H1 (cell line): Measurements from ENCODE around the gene DICER1. TPM values are rescaled to one million over a fixed set of nuclear protein-coding genes. Genes with fewer than 3 reads are reported as not detected.

Source experiments
- CTCF ChIA-PET: fragments of 300-600 bp; sonication (Branson Sonifier 250); formaldehyde crosslinking; loops from one replicate; lab custom pipeline; 2021; ENCODE audit not compliant: partially characterized antibody; lab: Charles Lee
- POLR2A ChIA-PET: fragments of 300-600 bp; sonication (Branson Sonifier 250); formaldehyde crosslinking; loops from one replicate; lab custom pipeline; 2021; ENCODE audit warnings: inconsistent platforms; ENCODE audit not compliant: partially characterized antibody; lab: Charles Lee
- DNase-seq, 2 experiments: peaks; one replicate each; pipeline versions ENCODE4 v3.0.0 to v3.0.0-alpha.2; 2010 to 2022; ENCODE audit warnings: low spot score in 2 of 2, low read depth in 1 of 2, mixed read lengths in 1 of 2
- FAIRE-seq: peaks from 2 replicates; lab custom pipeline; 2011; peaks lifted over from hg19 to GRCh38; lab: Jason Lieb, UNC
- H2AFZ ChIP-seq: 2 replicates; pipeline ENCODE4 v1.8.1; 2012; ENCODE audit warnings: low read length, inconsistent platforms
- H2AK5ac ChIP-seq: 2 replicates; pipeline ENCODE4 v1.6.1; 2013; ENCODE audit warnings: low read depth, low read length
- H2BK120ac ChIP-seq: replicated peaks from 2 replicates; pipeline ENCODE3; 2013; ENCODE audit warnings: low read depth, low read length, inconsistent platforms
- H2BK12ac ChIP-seq: 2 replicates; pipeline ENCODE4 v1.6.1; 2013; ENCODE audit warnings: low read depth, low read length
- H2BK15ac ChIP-seq: 2 replicates; pipeline ENCODE4 v1.6.1; 2013; ENCODE audit warnings: low read length
- H2BK20ac ChIP-seq: 2 replicates; pipeline ENCODE4 v1.6.1; 2013; ENCODE audit warnings: low read length
- H2BK5ac ChIP-seq: 2 replicates; pipeline ENCODE4 v1.6.1; 2013; ENCODE audit warnings: low read depth, low read length
- H3K14ac ChIP-seq: 2 replicates; pipeline ENCODE4 v1.6.1; 2013; ENCODE audit warnings: inconsistent platforms; ENCODE audit not compliant: insufficient read length
- H3K18ac ChIP-seq: 2 replicates; pipeline ENCODE4 v1.6.1; 2013; ENCODE audit warnings: low read length; ENCODE audit errors: extremely low read depth
- H3K23ac ChIP-seq: 2 replicates; pipeline ENCODE4 v1.6.1; 2013; ENCODE audit warnings: inconsistent platforms; ENCODE audit not compliant: insufficient read length
- H3K23me2 ChIP-seq: 2 replicates; pipeline ENCODE4 v1.6.1; 2013; ENCODE audit warnings: low read depth, low read length
- H3K27ac ChIP-seq: 2 replicates; pipeline ENCODE4 v1.6.1; 2011; ENCODE audit warnings: low read depth, low read length, inconsistent platforms
- H3K27me3 ChIP-seq, 4 experiments: replicated peaks in 1 of 4; 1 replicate in 1 of 4; 2 replicates in 3 of 4; pipeline versions ENCODE4 v1.6.1 to v1.8.1; 2011 to 2013; ENCODE audit warnings: low read length in 3 of 4, mild to moderate bottlenecking in 3 of 4, inconsistent platforms in 2 of 4, mixed read lengths in 2 of 4, moderate library complexity in 1 of 4; ENCODE audit not compliant: control insufficient read depth in 3 of 4, insufficient read depth in 3 of 4; ENCODE audit errors: extremely low read depth in 1 of 4
- H3K36me3 ChIP-seq, 4 experiments: 2 replicates each; pipeline versions ENCODE4 v1.6.1 to v1.8.1; 2011 to 2013; ENCODE audit warnings: mild to moderate bottlenecking in 4 of 4, low read length in 3 of 4, moderate library complexity in 2 of 4, control low read depth in 1 of 4, inconsistent platforms in 1 of 4; ENCODE audit not compliant: insufficient read depth in 4 of 4, control insufficient read depth in 2 of 4
- H3K4ac ChIP-seq: replicated peaks from 2 replicates; pipeline ENCODE3; 2013; ENCODE audit warnings: low read length, low read depth, mixed read lengths, inconsistent platforms; ENCODE audit not compliant: insufficient read length
- H3K4me1 ChIP-seq, 4 experiments: replicated peaks in 1 of 4; 1 replicate in 1 of 4; 2 replicates in 3 of 4; pipeline versions ENCODE4 v1.6.1 to v1.8.1; 2011 to 2013; ENCODE audit warnings: low read length in 3 of 4, inconsistent platforms in 2 of 4, mixed read lengths in 1 of 4; ENCODE audit not compliant: insufficient read depth in 4 of 4, control insufficient read depth in 3 of 4
- H3K4me2 ChIP-seq, 2 experiments: 2 replicates each; pipeline versions ENCODE4 v1.6.1 to v1.8.1; 2011 to 2013; ENCODE audit warnings: low read depth in 2 of 2, low read length in 2 of 2, control low read depth in 1 of 2, inconsistent platforms in 1 of 2, mild to moderate bottlenecking in 1 of 2; ENCODE audit not compliant: insufficient read depth in 1 of 2
- H3K4me3 ChIP-seq, 4 experiments: fragments of 200-600, 300-600 bp in 1 of 4; sonication (generic), shearing (Covaris generic), sonication (Bioruptor Twin) in 1 of 4; 2 replicates each; pipeline versions ENCODE4 v1.5.1 to v1.8.1; 2011 to 2016; ENCODE audit warnings: low read length in 4 of 4, low read depth in 3 of 4, control low read depth in 2 of 4, inconsistent platforms in 2 of 4, mild to moderate bottlenecking in 2 of 4, mixed read lengths in 1 of 4, moderate library complexity in 1 of 4; ENCODE audit not compliant: insufficient read depth in 2 of 4; ENCODE audit errors: extremely low read depth in 1 of 4
- H3K56ac ChIP-seq: replicated peaks from 2 replicates; pipeline ENCODE3; 2013; ENCODE audit warnings: low read depth, mild to moderate bottlenecking, mixed read lengths, low read length, inconsistent platforms; ENCODE audit not compliant: insufficient read length
- H3K79me1 ChIP-seq: 2 replicates; pipeline ENCODE4 v1.6.1; 2013; ENCODE audit warnings: low read depth, low read length, control low read depth
- H3K79me2 ChIP-seq, 2 experiments: 2 replicates each; pipeline versions ENCODE4 v1.6.1 to v1.8.1; 2012 to 2013; ENCODE audit warnings: low read length in 2 of 2, mild to moderate bottlenecking in 2 of 2, inconsistent platforms in 1 of 2; ENCODE audit not compliant: insufficient read depth in 2 of 2, control insufficient read depth in 1 of 2
- H3K9ac ChIP-seq, 4 experiments: replicated peaks in 1 of 4; 1 replicate in 1 of 4; 2 replicates in 3 of 4; pipeline versions ENCODE4 v1.6.1 to v1.8.1; 2011 to 2013; ENCODE audit warnings: low read depth in 3 of 4, low read length in 3 of 4, control low read depth in 2 of 4, mild to moderate bottlenecking in 2 of 4, moderate library complexity in 2 of 4, inconsistent platforms in 1 of 4; ENCODE audit errors: extremely low read depth in 1 of 4
- H3K9me3 ChIP-seq, 2 experiments: 2 replicates each; pipeline versions ENCODE4 v1.6.1 to v1.8.1; 2012 to 2013; ENCODE audit warnings: mild to moderate bottlenecking in 2 of 2, moderate library complexity in 2 of 2, control low read depth in 1 of 2, inconsistent platforms in 1 of 2, low read depth in 1 of 2, low read length in 1 of 2, mixed read lengths in 1 of 2; ENCODE audit not compliant: insufficient read depth in 2 of 2
- H4K20me1 ChIP-seq, 2 experiments: replicated peaks in 1 of 2; 2 replicates each; pipeline versions ENCODE3 to v1.8.1; 2011 to 2013; ENCODE audit warnings: inconsistent platforms in 2 of 2, low read length in 2 of 2, mild to moderate bottlenecking in 1 of 2; ENCODE audit not compliant: insufficient read depth in 2 of 2, control insufficient read depth in 1 of 2
- H4K5ac ChIP-seq: 2 replicates; pipeline ENCODE4 v1.6.1; 2013; ENCODE audit warnings: low read length, low read depth, mixed read lengths, inconsistent platforms; ENCODE audit not compliant: insufficient read length
- H4K8ac ChIP-seq: 2 replicates; pipeline ENCODE4 v1.8.0; 2013; ENCODE audit warnings: mild to moderate bottlenecking, moderate library complexity, low read length, inconsistent platforms; ENCODE audit not compliant: insufficient read depth; ENCODE audit errors: extremely low read depth
- H4K91ac ChIP-seq: replicated peaks from 2 replicates; pipeline ENCODE3; 2013; ENCODE audit warnings: low read length, mixed read lengths, inconsistent platforms; ENCODE audit not compliant: insufficient read length
- CBX5 ChIP-seq: fragments of 300-800, 300-1000 bp; sonication (generic); IDR thresholded peaks from 2 replicates; pipeline ENCODE4 v1.7.1; 2016; ENCODE audit warnings: antibody characterized with exemption, low read length, low read depth
- CBX8 ChIP-seq: fragments of 300-800, 300-1000 bp; sonication (generic); IDR thresholded peaks from 2 replicates; pipeline ENCODE4 v1.7.1; 2016; ENCODE audit warnings: low read depth, low read length, borderline replicate concordance
- CHD2 ChIP-seq: IDR thresholded peaks from 2 replicates; pipeline ENCODE4 v1.6.1; 2012; ENCODE audit warnings: low read length, improper control_type of control experiment
- EGR1 ChIP-seq: IDR thresholded peaks from 2 replicates; pipeline ENCODE4 v1.6.1; 2011; ENCODE audit warnings: low read depth, low read length, borderline replicate concordance
- EP300 ChIP-seq, 2 experiments: IDR thresholded peaks; 1 replicate in 1 of 2; 2 replicates in 1 of 2; pipeline ENCODE4 v1.6.1; 2011 to 2012; ENCODE audit warnings: low read depth in 2 of 2, low read length in 2 of 2, mild to moderate bottlenecking in 2 of 2, borderline replicate concordance in 1 of 2, inconsistent platforms in 1 of 2, moderate library complexity in 1 of 2
- GTF2F1 ChIP-seq: IDR thresholded peaks from 2 replicates; pipeline ENCODE4 v1.6.1; 2012; ENCODE audit warnings: low read depth, low read length, improper control_type of control experiment, borderline replicate concordance
- KDM4A ChIP-seq: IDR thresholded peaks from one replicate; pipeline ENCODE4 v1.7.1; 2012; ENCODE audit warnings: low read depth, mild to moderate bottlenecking, moderate library complexity, low read length, inconsistent platforms; ENCODE audit not compliant: severe bottlenecking
- NANOG ChIP-seq: IDR thresholded peaks from 2 replicates; pipeline ENCODE4 v1.6.1; 2011; ENCODE audit warnings: low read length, low read depth, mild to moderate bottlenecking, inconsistent platforms; ENCODE audit not compliant: insufficient read depth, poor library complexity, severe bottlenecking
- SP1 ChIP-seq: IDR thresholded peaks from 2 replicates; pipeline ENCODE4 v1.6.1; 2011; ENCODE audit warnings: low read depth, low read length
- TCF12 ChIP-seq: IDR thresholded peaks from 2 replicates; pipeline ENCODE4 v1.6.1; 2011; ENCODE audit warnings: low read depth, mild to moderate bottlenecking, low read length
- WGBS, 2 experiments: shearing (Covaris generic) in 1 of 2; methylation state at CpG; one replicate each; pipeline versions ENCODE4 v1.1.6 to v1.1.7; 2013 to 2015; ENCODE audit warnings: low lambda C conversion rate in 2 of 2, mixed read lengths in 2 of 2, inconsistent platforms in 1 of 2, low coverage in 1 of 2, missing lambda C conversion rate in 1 of 2; ENCODE audit not compliant: insufficient replicate concordance in 2 of 2, insufficient coverage in 1 of 2, insufficient read length in 1 of 2; ENCODE audit errors: extremely low coverage in 1 of 2, missing lambda C conversion rate in 1 of 2; 5-methylcytosine and 5-hydroxymethylcytosine counted together
- polyA plus RNA-seq, 7 experiments: library from polyadenylated mRNA; depleted of rRNA in 3 of 7; stranded (reverse) in 5 of 7; unstranded in 2 of 7; fragments of >200 nt in 5 of 7; fragments of 200-250 nt in 2 of 7; gene quantifications; 1 replicate in 5 of 7; 2 replicates in 1 of 7; 4 replicates in 1 of 7; pipeline versions ENCODE4 v1.2.1 to v1.2.3, GENCODE V29; 2011 to 2013; ENCODE audit warnings: missing spikeins in 2 of 7, mixed read lengths in 2 of 7
- total RNA-seq: library from RNA; stranded (reverse); fragmentation: NEBNext Ultra II Directional; extraction: Animal tissue kit (Norgen Biotek cat#: 25700); gene quantifications from 2 replicates; pipeline ENCODE4 v1.2.1, GENCODE V29; 2021
- TF ChIP-seq, protein P1 (sequence below): IDR thresholded peaks from 2 replicates; pipeline ENCODE4 v1.6.1; 2012; ENCODE audit warnings: inconsistent platforms

The DICER1 gene
- total and polyA plus RNA-seq, 2 of the 8 experiments (the other 6 are each of a cell fraction or from before 2014, with no cell fraction given), result 11.9 to 61.8 TPM

DNA sequence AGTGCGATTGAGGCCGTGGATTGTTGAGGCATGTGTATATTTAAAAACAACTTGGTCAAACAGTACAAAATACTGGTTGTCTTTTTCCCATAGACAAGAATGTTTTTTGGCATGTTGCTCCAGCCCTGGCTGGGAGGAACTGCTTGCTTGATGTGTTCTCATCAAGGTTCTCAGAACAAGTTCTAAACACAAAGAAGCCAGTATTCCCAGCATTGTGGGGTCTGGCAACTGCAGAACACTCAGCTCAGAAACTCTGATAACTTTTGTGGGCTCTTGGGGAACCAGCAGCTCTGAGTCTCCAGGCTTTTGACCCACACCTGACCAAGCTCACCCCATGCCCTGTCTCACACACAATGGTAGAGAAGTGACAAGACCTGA, 27.1 kb upstream of the DICER1 start:
- Histone ChIP-seq H3K23me2 (peaks cover 3% of the 10 kb centered on the region; the same call in 1 of the 2 replicates), H4K91ac (no peak overlapping the region), H2BK12ac (no peak overlapping the region), H2BK5ac (no peak overlapping the region), H2AFZ (no peak overlapping the region), H2BK20ac (no peak overlapping the region), H3K56ac (no peak overlapping the region), H4K8ac (no peak overlapping the region), H3K4ac (no peak overlapping the region), H4K5ac (no peak overlapping the region), H3K79me1 (no peaks in the 10 kb centered on the region), H3K27me3 (no peaks in the 10 kb centered on the region), H3K4me1 (no peaks in the 10 kb centered on the region; a peak in 1 of 7 replicates), H3K18ac (no peak overlapping the region), H2BK15ac (no peak overlapping the region), H3K9me3 (no peaks in the 10 kb centered on the region), H2BK120ac (no peak overlapping the region)
- DNase-seq, result no peak
- POLR2A ChIA-PET, result interaction anchor here (1.4 kb wide), 1 partner anchor 13 kb away, joined by 9 read pairs; no protein-coding TSS in a partner anchor
- TF ChIP-seq KDM4A, result no peak
- TF ChIP-seq CBX8, result no peak
- no peak for TF ChIP-seq TCF12
- no peak for TF ChIP-seq CBX5
- no peak for TF ChIP-seq EGR1
- no peak for TF ChIP-seq SP1
- TF ChIP-seq GTF2F1, result no peak
- no peak for TF ChIP-seq NANOG
- no peak for TF ChIP-seq EP300 (IDR thresholded peaks at IDR 0.05; ENCODE audit: borderline replicate concordance in 1 of 2, low read depth in 2 of 2, low read length in 2 of 2)
- TF ChIP-seq CHD2, result no peak
- TF ChIP-seq, protein P1, sequence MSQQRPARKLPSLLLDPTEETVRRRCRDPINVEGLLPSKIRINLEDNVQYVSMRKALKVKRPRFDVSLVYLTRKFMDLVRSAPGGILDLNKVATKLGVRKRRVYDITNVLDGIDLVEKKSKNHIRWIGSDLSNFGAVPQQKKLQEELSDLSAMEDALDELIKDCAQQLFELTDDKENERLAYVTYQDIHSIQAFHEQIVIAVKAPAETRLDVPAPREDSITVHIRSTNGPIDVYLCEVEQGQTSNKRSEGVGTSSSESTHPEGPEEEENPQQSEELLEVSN, result no peak
- TF ChIP-seq, all 59 proteins: peak for 0
- H3K79me2 ChIP-seq, result no peaks in the 10 kb centered on the region
- WGBS, 2 experiments, result 100% methylated on average over 2 of the region's 2 CpGs; no CpG with 5 or more reads in 1 of the 2 experiments
- H3K4me3 ChIP-seq, result no peak overlapping the region
- H2AK5ac ChIP-seq, result no peak overlapping the region
- no peak for FAIRE-seq
- H3K27ac ChIP-seq, result no peak overlapping the region
- CTCF ChIA-PET, result interaction anchor here (1.2 to 3.2 kb wide), 2 partner anchors 109 to 177 kb away, joined by 3 to 10 read pairs; no protein-coding TSS in a partner anchor
- no peaks in the 10 kb centered on the region for H4K20me1 ChIP-seq
- H3K4me2 ChIP-seq, result no peak overlapping the region
- H3K9ac ChIP-seq, result no peak overlapping the region
- no peak overlapping the region for H3K14ac ChIP-seq
- no peak overlapping the region for H3K23ac ChIP-seq
- no peaks in the 10 kb centered on the region for H3K36me3 ChIP-seq
